Kidney epithelial cell (primary cell): ENCODE data around the gene SDCCAG8. TPM values are rescaled to one million over a fixed set of nuclear protein-coding genes. Genes with fewer than 3 reads are reported as not detected.

Source experiments
- DNase-seq: peaks from one replicate; pipeline ENCODE4 v3.0.0-alpha.2; 2010; ENCODE audit warnings: low read depth
- H3K27me3 ChIP-seq: 2 replicates; pipeline ENCODE4 v1.6.0; 2011; ENCODE audit warnings: low read length; ENCODE audit not compliant: control insufficient read depth, insufficient read depth
- H3K36me3 ChIP-seq: 2 replicates; pipeline ENCODE4 v1.5.1; 2011; ENCODE audit warnings: low read length; ENCODE audit not compliant: control insufficient read depth, insufficient read depth
- H3K4me3 ChIP-seq: 2 replicates; pipeline ENCODE4 v1.5.1; 2011; ENCODE audit warnings: low read depth, mild to moderate bottlenecking, control low read depth, low read length
- total RNA-seq: library from RNA; depleted of rRNA; stranded (reverse); fragments of >200 nt; gene quantifications from 2 replicates; pipeline ENCODE4 v1.2.3, GENCODE V29; 2015
- TF ChIP-seq, protein P1 (sequence below): IDR thresholded peaks from 2 replicates; pipeline ENCODE4 v1.5.1; 2011; ENCODE audit warnings: mild to moderate bottlenecking, moderate library complexity, low read length, control low read depth, inconsistent platforms; ENCODE audit not compliant: insufficient read depth, poor library complexity, severe bottlenecking

Gene SDCCAG8
- total RNA-seq, 1 donor from 2014 or later = 46.9 TPM

DNA sequence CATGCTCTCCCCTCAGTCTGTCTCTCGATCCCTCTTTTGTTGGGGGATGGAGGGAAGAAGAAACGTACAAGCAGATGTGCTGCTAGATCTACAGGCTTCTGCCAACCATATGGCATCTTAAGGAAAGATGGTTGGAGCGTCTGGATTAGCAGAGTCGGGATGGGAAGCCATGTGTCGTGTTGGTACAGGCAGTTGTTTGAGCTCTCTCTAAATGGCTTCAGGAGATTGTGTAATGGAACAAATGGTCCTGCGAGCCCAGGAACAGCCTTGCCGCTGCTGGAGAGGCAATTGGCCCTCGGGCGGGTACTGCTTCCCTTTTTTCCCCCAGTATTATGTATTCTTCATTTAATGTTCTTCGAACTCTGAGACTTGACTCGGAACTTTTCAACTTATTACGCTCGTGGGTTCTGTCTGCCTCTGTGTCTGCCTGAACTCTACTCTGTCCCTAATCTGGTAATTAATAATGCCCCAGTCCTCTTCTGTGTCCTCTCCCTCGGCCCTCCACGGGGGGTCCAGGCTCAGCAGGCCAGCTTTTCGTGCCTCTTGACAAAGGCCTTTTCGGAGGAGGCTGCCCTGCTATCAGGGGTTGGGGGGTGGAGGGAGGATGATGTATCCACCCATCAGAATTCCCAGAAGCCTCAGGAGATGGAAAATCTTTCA is 215.3 kb downstream of the SDCCAG8 start:
- Histone ChIP-seq H3K36me3 (no peaks in the 10 kb centered on the region), H3K27me3 (no peaks in the 10 kb centered on the region), H3K4me3 (no peak overlapping the region)
- TF ChIP-seq, protein P1, sequence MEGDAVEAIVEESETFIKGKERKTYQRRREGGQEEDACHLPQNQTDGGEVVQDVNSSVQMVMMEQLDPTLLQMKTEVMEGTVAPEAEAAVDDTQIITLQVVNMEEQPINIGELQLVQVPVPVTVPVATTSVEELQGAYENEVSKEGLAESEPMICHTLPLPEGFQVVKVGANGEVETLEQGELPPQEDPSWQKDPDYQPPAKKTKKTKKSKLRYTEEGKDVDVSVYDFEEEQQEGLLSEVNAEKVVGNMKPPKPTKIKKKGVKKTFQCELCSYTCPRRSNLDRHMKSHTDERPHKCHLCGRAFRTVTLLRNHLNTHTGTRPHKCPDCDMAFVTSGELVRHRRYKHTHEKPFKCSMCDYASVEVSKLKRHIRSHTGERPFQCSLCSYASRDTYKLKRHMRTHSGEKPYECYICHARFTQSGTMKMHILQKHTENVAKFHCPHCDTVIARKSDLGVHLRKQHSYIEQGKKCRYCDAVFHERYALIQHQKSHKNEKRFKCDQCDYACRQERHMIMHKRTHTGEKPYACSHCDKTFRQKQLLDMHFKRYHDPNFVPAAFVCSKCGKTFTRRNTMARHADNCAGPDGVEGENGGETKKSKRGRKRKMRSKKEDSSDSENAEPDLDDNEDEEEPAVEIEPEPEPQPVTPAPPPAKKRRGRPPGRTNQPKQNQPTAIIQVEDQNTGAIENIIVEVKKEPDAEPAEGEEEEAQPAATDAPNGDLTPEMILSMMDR = no peak
- no peak for DNase-seq

DNA sequence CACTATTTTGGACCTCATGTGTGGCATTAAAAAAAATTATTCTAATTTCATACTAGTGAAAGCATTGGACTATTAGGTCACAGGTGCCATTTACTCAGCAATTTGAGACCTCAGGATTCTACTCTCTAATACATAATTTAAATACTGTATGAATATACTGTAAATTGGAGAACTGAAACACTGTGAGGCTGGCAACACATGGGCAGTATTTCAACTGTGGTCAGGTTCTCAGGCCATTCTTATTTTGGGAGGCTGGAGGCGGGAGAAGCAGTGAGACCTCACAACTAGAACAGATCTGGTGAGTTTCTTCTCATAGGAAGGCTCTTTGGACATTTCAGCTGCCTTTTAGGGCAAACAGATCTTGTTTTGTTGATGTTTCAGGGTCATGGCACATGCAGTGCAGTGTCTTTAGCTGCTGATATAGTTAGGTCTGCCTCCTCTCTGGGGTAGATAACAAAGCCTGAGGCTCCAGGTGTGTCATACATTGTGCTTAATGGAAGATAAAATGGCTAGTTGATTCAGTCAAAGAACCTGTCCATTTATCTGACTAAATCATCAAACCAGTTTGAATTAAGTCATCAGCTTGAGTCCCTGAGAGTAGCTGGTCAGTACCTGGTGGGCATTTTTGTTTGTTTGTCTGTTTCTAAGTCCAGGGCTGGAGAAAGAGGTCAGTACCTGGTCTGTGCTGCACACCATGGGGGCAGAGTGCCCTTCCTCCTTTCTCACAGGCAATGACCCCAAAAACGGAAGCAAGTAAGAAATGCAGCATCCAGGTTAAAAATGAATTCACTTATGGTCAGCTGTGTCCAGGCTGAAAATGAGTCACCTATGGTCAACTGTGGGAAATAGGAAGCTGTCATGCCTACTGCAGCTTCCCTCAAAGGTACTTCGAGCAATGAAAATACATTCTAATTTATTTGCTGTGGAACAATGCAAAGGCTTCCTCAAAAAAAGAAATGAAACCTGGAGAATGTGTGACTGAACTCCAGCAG is 216.2 kb downstream of the SDCCAG8 start:
- Histone ChIP-seq H3K36me3 (no peaks in the 10 kb centered on the region), H3K4me3 (no peak overlapping the region), H3K27me3 (no peaks in the 10 kb centered on the region)
- DNase-seq = no peak
- TF ChIP-seq, protein P1 = no peak

DNA sequence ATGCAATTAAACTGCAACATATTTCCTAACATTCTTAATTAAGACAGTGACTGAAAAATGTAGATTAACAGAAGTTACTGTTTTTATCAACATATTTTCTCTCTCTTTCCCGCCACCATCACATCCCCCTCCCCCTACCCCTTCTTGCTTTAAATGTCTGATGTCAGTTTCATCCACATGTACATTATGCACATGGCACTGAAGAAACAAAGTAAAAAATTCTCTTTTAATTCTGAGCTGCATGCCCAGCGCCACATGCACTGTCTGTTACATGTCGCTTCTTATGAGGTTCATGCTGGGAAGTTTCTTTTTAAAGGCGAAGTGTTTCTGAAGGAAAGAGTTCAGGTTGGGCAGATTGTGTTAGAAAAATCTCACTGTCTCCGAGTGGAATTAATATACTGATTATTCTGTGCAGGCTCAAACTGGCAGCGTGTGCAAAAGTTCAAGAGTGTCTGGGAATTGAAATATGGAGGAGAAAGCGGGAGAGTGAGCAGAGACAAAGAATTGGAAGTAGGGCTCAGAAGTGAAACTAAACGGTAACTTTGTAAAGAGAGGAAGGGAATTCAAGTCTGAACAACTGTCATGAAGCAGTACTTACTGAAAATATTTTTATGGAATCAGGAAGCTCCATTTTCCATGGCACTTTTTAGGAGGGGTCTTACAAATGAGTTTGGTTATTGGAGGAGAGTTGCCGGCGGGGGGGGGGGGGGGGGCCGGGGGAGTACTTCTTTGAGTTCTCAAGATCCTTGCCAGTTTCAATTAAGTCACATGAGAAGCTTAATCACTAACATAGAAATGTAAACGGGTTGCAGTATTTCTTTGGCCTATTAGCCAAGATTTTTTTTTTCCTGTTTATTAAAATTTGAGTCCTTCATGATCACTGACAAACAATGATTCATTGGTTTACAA is 217.6 kb downstream of the SDCCAG8 start:
- H3K27me3 ChIP-seq = no peaks in the 10 kb centered on the region
- no peak for DNase-seq
- H3K36me3 ChIP-seq = no peaks in the 10 kb centered on the region
- no peak overlapping the region for H3K4me3 ChIP-seq
- TF ChIP-seq, protein P1 = no peak

DNA sequence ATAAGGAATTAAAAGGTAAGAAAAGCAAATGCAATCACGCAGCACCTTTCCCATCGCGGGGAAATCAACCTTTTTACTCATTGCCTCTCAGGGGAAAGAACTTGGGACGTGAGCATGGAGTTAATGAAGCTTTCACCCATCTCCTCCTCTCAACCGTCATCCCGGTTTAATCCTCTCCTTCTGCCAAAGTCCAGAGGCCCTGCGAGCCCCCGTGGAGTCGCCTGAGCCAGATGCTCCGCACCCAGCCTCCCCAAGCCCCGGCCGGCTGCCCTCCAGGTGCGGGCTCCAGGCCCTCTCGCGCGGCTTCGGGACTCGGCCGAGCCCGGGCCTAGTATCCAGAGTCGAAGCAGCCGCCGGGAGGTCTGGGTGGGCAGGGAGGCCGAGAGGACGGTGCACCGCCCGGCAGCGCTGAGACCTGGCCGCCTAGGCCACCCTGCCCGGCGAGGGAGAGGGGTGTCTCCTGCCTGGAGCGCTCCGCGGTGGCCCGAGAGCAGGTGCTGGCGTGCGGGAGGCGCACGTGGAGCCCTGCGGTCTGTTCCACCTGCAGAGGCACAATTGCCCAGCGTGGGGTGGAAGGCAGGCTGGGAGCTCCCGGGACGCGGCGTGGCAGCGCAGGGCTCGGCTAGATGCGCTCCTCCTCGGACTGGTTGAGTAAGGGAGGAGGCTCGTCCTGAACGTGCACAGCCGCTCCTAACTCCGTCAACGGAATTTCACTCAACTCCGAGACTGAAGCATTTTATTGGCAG is 218.5 kb downstream of the SDCCAG8 start:
- no peaks in the 10 kb centered on the region for H3K27me3 ChIP-seq

More for the DNA sequence above, 218.5 kb downstream of the SDCCAG8 start:
- DNase-seq = no peak
- TF ChIP-seq, protein P1 = no peak
- Histone ChIP-seq H3K4me3 (no peak overlapping the region), H3K36me3 (no peaks in the 10 kb centered on the region)
